Measurements from ENCODE around the gene IGSF9.

DNA sequence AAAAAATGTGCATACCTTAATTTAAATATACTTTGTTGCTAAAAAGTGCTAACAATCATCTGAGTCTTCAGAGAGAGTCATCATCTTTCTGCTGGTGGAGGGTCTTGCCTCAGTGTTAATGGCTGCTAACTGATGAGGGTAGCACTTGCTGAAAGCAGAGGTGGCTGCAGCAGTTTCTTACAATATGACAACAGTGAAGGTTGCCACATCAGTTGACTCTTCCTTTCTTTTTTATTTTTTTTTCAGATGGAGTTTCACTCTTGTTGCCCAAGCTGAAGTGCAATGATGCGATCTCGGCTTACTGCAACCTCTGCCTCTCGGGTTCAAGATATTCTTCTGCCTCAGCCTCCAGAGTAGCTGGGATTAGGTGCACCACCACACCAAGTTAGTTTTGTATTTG is 42.9 kb downstream of the IGSF9 start:
- TF ChIP-seq, protein P1, sequence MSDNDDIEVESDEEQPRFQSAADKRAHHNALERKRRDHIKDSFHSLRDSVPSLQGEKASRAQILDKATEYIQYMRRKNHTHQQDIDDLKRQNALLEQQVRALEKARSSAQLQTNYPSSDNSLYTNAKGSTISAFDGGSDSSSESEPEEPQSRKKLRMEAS (IDR thresholded peaks at IDR 0.05; ENCODE audit: low read depth, low read length) = no peak
- no peak for TF ChIP-seq EZH2 (IDR thresholded peaks at IDR 0.05; ENCODE audit: borderline replicate concordance, control insufficient read depth, low read depth, low read length)
